Fibroblast of the aortic adventitia (primary cell): ENCODE results near the gene CTNNA3. TPM values are rescaled to one million over a fixed set of nuclear protein-coding genes. Genes with fewer than 3 reads are reported as not detected.

ENCODE experiments used
- DNase-seq: peaks from one replicate; pipeline ENCODE4 v3.0.0-alpha.2; 2010; ENCODE audit warnings: low read depth
- H3K4me3 ChIP-seq: 2 replicates; pipeline ENCODE4 v1.5.1; 2011; ENCODE audit warnings: low read depth, mild to moderate bottlenecking, control low read depth, low read length, moderate library complexity
- CTCF ChIP-seq: IDR thresholded peaks from 2 replicates; pipeline ENCODE4 v1.5.1; 2011; ENCODE audit warnings: mild to moderate bottlenecking, low read length, control low read depth, inconsistent platforms; ENCODE audit not compliant: insufficient read depth
- total RNA-seq: library from RNA; depleted of rRNA; stranded (reverse); fragments of >200 nt; gene quantifications from 2 replicates; pipeline ENCODE4 v1.2.3, GENCODE V29; 2012; ENCODE audit warnings: low replicate concordance

The CTNNA3 gene
- total RNA-seq, 1 donor, result not detected

GRCh38 chr10:67043041-67043440 is 653.0 kb downstream of the CTNNA3 start:
- TF ChIP-seq CTCF, result no peak
- no peak overlapping the region for H3K4me3 ChIP-seq
- no peak for DNase-seq

- no peak overlapping the region for H3K4me3 ChIP-seq
- TF ChIP-seq CTCF, result no peak
- no peak for DNase-seq
Measured at GRCh38 chr10:67036808-67037207, 659.2 kb downstream of the CTNNA3 start.

GRCh38 chr10:67033878-67034277 is 662.1 kb downstream of the CTNNA3 start:
- TF ChIP-seq CTCF, result no peak
- no peak for DNase-seq

GRCh38 chr10:67022099-67022498 is 673.9 kb downstream of the CTNNA3 start:
- no peak overlapping the region for H3K4me3 ChIP-seq
- no peak for DNase-seq
- TF ChIP-seq CTCF, result no peak

More at GRCh38 chr10:67033878-67034277, 662.1 kb downstream of the CTNNA3 start:
- no peak overlapping the region for H3K4me3 ChIP-seq

GRCh38 chr10:67017218-67017617 is 678.8 kb downstream of the CTNNA3 start:
- no peak for DNase-seq
- H3K4me3 ChIP-seq, result no peak overlapping the region
- no peak for TF ChIP-seq CTCF

- no peak for TF ChIP-seq CTCF
- DNase-seq, result no peak
- H3K4me3 ChIP-seq, result no peak overlapping the region
Measured at GRCh38 chr10:67015225-67015624, 680.8 kb downstream of the CTNNA3 start.

GRCh38 chr10:67011981-67012380 is 684.0 kb downstream of the CTNNA3 start:
- no peak for DNase-seq
- no peak for TF ChIP-seq CTCF
- no peak overlapping the region for H3K4me3 ChIP-seq
